ENCODE results near the gene DKC1.
A peak's percentile ranks its signal among the peaks of the same experiment; 100 is the strongest.
"Not testable (repeated sequence)": the region's sequence is repeated elsewhere in the genome, so short reads cannot be mapped to it uniquely, and the experiment has no call there.

The DKC1 gene

GRCh38 chrX:154791939-154792338, 29.3 kb downstream of the DKC1 start:
- DNase-seq (ENCODE audit: low read depth in 2 of 2, low spot score in 1 of 2), result no peak

DNA sequence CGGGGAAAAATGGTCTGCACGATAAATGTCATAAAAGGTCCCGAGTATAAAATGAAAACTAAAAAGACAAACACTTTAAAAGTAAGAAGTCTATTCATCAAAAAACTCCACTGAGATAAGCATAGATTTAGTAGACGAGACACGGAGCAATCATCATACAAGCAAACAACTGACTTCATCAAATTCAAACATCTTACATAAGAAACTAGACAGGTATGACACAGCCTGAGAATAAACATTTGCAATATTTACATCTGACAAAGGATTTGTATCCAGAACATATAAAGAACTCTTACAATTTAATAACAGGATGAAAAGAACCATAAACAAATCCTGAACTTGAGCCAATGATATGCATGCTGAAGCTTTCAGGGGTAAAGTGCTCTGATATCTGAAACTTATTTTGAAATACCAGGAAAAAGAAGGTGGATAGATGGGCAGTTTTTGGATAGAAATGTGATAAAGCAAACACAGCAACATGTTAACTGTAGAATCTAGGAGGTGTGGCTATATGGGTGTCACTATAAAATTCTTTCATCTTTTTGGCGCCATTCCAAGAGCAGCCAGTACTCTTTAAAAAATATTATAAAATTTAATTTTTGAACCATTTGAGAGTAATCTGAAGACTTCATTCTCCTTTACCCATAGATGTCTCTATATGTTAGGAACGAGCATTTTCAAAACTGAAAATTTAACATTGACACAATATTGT, 30.6 kb downstream of the DKC1 start:
- DNase-seq (ENCODE audit: low read depth in 2 of 2, low spot score in 1 of 2), result no peak

- DNase-seq (ENCODE audit: low read depth in 2 of 2, low spot score in 1 of 2), result no peak
Observed at GRCh38 chrX:154795016-154795415, 32.4 kb downstream of the DKC1 start.

DNA sequence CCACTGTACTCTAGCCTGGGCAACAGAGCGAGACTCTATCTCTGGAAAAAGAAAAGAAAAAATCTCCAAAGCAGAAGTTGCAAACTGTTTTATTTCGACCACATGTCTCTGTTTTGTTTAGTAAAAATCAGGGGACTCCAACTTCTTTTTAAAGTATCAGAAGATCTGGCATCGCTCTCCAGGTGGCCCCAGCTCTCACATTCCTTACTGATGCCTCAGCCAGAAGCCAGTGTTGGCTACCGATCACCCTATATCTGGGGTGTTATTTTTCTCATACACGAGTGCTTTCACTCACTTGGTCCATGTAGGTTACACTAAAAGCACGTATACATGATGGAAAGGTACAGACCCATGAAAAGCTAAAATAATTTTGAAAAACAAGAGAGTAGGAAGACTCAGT, 34.3 kb downstream of the DKC1 start:
- no peak for DNase-seq (ENCODE audit: low read depth in 2 of 2, low spot score in 1 of 2)

GRCh38 chrX:154799556-154800348, 37.1 kb downstream of the DKC1 start:
- no peak for DNase-seq (ENCODE audit: low read depth in 2 of 2, low spot score in 1 of 2)

GRCh38 chrX:154800478-154801210, 38.0 kb downstream of the DKC1 start:
- no peak for DNase-seq (ENCODE audit: low read depth in 2 of 2, low spot score in 1 of 2)

GRCh38 chrX:154802947-154803346, 40.3 kb downstream of the DKC1 start:
- no peak for DNase-seq (ENCODE audit: low read depth in 2 of 2, low spot score in 1 of 2)

DNA sequence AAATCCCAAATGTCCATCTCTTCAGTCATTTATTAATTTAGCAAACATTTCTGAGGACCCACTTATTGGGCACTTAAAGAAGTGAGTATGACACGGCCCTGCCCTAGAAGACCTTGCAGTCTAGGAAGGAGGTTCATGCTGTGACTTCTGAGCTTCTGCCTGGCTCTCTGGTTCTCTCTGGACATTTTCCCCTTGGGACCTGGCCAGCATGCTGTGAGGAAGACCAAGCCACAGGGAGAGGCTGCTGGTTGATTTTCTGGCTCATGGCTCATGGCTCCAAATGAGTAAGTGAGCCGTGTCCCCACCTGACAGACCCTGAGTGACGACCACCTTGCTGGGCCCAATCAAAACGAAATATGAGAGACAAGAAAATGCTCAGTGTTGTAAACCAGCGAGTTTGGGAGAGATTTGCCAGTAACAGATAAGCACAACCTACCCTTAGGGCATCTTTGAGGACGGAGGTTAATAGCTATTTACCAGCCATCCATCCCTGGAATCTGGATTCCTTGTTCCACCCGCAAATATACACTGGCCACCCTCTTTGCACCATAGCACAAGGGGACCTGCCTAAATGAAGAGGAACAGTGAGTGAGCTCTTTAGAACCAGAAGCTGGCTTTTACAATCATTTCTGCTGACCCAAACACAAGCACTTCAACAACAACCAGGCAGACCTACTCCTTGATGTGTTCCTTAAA, 41.7 kb downstream of the DKC1 start:
- DNase-seq (ENCODE audit: low read depth in 2 of 2, low spot score in 1 of 2), result no peak

- peak; percentile 34 to 51 for DNase-seq (ENCODE audit: low read depth in 2 of 2, low spot score in 1 of 2)
Observed at GRCh38 chrX:154804957-154805695, 42.5 kb downstream of the DKC1 start, which contains the start of gene MPP1. Gene MPP1 (minus strand): TSS chrX:154805485. CDS start chrX:154805373, 112 bp downstream.

DNA sequence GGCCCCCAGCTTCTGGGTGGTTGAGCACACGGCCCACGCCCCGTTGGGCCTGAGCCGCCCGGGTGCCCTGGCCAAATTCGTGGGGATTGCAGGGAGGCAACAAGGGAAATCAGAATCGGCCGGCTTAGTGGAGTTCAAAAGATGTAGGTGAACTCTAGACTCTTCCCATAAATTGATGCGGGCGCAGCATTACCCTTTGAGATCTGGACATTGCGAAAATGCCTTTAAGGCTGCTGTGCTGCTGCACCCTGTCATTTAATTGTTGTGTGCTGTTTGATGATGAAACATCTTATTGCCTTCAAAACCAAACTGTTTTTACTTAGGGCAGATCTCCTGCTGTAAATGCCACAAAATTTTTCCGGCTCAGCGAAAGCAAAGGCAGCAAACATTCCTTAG, 43.0 kb downstream of the DKC1 start:
- no peak for DNase-seq (ENCODE audit: low read depth in 2 of 2, low spot score in 1 of 2)

DNA sequence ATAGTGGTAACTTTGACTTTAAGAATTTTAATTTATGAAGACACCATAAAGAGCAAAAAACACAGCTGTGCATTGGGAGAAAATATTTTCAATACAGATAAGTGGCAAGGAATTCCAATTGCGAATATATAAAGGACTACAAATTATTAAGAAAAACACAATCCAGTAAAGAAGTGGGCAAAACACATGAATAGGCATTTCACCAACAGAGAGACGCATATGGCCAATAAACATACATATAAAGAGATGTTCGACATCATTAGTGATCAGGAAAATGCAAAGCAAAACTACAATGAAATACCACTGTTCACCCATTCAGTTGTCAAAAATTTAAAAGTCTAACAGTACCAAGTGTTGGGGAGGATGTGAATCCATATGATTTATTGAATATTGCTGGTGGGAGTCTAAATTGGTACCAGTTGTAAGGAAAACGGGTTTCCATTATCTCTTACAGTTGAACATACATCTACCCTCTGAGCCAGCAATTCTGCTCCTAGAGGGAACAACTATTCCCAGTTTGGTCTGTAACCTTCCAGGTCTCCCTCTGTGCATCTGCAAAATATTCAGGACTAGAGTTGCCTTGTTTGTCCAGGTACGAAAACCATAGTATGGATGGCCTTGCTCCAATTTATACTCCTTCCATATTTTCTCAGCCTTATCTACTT, 44.3 kb downstream of the DKC1 start:
- DNase-seq (ENCODE audit: low read depth in 2 of 2, low spot score in 1 of 2), result no peak

- DNase-seq (ENCODE audit: low read depth in 2 of 2, low spot score in 1 of 2), result no peak
Observed at GRCh38 chrX:154809939-154810665, 47.4 kb downstream of the DKC1 start.

GRCh38 chrX:154812341-154813101, 49.9 kb downstream of the DKC1 start:
- no peak for DNase-seq (ENCODE audit: low read depth in 2 of 2, low spot score in 1 of 2)

GRCh38 chrX:154813801-154814200, 51.1 kb downstream of the DKC1 start:
- DNase-seq (ENCODE audit: low read depth in 2 of 2, low spot score in 1 of 2), result no peak

DNA sequence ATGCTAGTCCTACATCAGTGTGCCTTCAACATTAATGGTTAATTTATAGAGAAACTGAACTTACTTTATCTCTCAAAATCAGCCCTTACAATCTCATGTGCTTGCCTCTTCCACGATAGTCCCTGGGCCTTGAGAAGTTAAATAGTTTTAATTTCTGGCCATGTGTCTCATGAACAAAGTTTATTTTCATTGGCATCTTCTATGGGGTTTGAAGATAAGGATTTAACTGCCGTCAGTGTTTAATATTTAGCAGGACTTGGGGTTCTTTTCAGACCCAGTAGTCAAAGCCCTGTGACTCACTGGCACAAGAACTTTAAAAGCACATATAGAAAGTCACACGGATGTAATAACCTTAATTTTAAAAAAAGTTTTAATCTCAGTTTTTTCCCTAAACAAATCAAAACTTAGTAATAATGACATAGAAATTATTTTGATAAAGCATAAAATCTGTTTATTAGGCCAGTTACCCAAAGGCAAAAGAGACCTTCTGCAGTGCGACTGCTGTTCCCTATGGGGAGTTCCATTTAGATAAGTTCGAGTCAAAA, 52.7 kb downstream of the DKC1 start:
- DNase-seq (ENCODE audit: low read depth in 2 of 2, low spot score in 1 of 2), result no peak

DNA sequence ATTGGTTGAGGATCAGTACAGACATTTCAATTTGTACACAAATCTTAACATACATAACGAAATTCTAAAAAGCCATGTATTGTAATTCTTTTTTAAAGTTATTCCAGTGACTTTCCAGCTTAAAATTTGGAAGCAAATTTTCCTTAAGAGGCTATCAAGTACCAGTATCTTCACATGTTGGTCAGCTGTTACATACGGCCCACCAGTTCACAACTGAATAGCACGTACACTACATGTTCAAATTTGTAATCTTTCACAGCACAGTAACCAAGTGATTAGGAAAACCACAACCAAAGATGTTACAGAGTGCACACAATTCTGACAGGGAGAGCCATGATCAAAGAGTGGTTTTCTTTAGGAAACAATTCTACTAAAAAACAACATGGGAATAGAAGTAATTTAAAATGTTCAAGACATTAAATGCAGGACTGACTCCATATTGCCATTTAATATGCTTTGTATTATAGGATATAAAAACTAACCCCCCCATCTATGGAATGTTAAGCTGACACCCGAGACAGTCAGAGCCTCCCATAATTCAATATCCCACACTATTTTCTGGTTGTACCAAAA, 53.7 kb downstream of the DKC1 start:
- not testable (repeated sequence) for DNase-seq (ENCODE audit: low read depth in 2 of 2, low spot score in 1 of 2)

GRCh38 chrX:154817048-154817618, 54.5 kb downstream of the DKC1 start:
- not testable (repeated sequence) for DNase-seq (ENCODE audit: low read depth in 2 of 2, low spot score in 1 of 2)
